ENCODE data around the gene E2F4.

Gene E2F4

GRCh38 chr16:67190448-67191399 is 1.2 kb upstream of the E2F4 start:
- DNase-seq, result no peak

GRCh38 chr16:67191411-67191994 is 452 bp upstream of the E2F4 start:
- DNase-seq, result no peak

DNA sequence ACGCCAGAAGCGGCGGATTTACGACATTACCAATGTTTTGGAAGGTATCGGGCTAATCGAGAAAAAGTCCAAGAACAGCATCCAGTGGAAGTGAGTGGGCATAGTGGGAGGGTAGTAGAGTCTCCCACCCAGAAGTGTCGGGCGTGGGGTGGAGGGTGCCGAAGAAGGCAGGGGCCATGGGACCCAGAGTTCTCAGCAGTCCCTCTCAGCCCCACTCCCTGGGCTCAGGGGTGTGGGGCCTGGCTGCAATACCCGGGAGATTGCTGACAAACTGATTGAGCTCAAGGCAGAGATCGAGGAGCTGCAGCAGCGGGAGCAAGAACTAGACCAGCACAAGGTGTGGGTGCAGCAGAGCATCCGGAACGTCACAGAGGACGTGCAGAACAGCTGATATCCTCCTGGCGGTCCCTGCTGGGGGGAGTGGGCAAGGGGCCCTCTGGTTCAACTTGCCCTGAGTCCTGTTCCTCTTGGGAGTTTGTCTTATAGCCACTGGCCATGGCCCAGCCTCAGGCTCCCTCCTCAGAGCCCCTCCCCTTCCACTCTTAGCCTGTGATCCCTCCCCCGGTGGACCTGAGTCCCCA is 916 bp downstream of the E2F4 start:
- no peak for DNase-seq

DNA sequence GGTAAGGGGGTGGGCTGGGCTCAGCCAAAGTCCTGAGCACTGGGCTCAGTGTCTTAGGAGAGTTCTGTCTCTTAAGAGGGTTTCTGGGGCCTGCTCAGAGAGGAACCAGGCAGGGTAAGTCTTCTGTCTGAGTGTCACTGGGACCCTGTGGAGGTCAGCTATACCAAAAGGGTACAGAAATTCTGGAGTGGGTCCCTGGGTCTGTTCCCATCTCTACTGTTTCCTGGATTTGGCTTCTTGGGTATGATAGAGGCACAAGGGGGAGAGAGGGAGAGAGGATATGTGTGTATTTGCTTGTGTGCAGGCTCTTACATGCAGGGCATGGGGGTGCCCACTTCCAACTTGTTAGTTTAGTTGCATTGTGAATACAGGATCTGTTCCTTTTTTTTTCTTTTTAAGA is 1.6 kb downstream of the E2F4 start:
- no peak for DNase-seq

GRCh38 chr16:67194260-67194659 is 2.3 kb downstream of the E2F4 start:
- DNase-seq, result no peak

- DNase-seq, result no peak
Observed at GRCh38 chr16:67195676-67196075, 3.7 kb downstream of the E2F4 start.

- no peak for DNase-seq
Observed at GRCh38 chr16:67196881-67197280, 4.9 kb downstream of the E2F4 start.

DNA sequence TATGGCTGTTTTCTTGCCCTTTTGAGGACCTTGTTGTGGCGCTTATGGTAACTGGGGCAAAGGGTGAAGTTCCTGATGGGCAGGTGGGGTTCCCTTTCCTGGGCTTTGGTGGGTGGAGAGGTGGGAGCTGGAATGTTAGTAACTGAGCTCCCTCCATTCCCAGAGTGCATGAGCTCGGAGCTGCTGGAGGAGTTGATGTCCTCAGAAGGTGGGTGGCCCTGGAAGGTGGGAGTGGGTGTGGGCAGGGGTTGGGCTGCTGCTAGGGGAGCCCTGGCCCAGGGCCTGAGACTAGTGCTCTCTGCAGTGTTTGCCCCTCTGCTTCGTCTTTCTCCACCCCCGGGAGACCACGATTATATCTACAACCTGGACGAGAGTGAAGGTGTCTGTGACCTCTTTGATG is 5.7 kb downstream of the E2F4 start:
- DNase-seq, result no peak

DNA sequence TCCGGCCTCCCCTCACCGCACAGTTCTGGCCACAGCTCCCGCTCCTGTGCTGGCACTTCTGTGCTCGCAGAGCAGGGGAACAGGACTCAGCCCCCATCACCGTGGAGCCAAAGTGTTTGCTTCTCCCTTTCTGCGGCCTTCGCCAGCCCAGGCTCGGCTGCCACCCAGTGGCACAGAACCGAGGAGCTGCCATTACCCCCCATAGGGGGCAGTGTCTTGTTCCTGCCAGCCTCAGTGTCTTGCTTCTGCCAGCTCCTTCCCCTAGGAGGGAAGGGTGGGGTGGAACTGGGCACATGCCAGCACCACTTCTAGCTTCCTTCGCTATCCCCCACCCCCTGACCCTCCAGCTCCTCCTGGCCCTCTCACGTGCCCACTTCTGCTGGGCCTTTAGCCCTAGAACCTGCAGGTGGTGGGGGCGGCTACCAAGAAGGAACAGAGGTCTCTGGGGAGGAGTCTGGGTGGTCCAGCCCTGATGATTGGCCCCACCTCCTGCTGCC is 6.3 kb downstream of the E2F4 start:
- DNase-seq, result peak; percentile 60 to 81 (median 74)

DNA sequence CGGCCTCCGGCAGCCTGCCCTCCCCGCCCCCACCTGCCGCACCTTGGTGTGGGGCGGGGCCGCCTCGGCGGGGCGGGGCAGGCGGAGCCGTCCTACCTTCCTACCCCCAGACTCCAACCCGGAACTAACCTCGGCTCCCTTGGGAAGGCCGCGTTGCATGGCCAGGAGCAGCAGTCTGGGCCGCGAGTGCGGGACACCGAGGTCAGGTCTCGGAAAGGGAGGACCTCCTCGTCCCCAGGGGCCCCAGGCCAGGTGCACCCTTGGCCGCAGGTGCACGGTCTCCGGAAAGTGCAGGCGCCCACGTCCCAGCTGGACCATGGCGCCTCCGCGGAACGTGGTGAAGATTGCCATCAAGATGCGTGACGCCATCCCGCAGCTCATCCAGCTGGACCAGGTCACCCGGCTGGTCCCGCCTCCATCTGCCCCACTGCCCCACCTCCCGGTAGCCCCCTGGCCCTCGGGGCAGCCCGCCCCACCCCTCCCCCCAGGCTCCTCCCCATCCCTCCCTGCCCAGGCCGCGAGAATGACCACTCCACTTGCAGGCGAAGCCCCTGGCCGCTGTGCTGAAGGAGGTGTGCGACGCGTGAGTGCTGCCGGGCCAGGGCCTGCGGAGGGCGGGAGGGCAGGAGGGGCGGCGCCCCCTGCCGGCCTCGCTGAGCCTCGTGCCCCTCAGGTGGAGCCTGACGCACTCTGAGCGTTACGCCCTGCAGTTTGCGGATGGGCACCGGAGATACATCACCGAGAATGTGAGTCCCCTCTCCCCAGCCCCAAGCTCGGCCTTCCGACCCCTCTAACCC is 7.3 kb downstream of the E2F4 start, which contains the start of gene ELMO3:
Gene ELMO3, plus strand, starts transcription at position 121 of the 797 bp plus-strand sequence. Its CDS starts 196 bp downstream, at position 317.
- peak in 2 of 4 experiments; percentile 17 to 35 for DNase-seq

GRCh38 chr16:67199808-67200198 is 7.8 kb downstream of the E2F4 start:
- no peak for DNase-seq

GRCh38 chr16:67200491-67200890 is 8.5 kb downstream of the E2F4 start:
- DNase-seq, result no peak

DNA sequence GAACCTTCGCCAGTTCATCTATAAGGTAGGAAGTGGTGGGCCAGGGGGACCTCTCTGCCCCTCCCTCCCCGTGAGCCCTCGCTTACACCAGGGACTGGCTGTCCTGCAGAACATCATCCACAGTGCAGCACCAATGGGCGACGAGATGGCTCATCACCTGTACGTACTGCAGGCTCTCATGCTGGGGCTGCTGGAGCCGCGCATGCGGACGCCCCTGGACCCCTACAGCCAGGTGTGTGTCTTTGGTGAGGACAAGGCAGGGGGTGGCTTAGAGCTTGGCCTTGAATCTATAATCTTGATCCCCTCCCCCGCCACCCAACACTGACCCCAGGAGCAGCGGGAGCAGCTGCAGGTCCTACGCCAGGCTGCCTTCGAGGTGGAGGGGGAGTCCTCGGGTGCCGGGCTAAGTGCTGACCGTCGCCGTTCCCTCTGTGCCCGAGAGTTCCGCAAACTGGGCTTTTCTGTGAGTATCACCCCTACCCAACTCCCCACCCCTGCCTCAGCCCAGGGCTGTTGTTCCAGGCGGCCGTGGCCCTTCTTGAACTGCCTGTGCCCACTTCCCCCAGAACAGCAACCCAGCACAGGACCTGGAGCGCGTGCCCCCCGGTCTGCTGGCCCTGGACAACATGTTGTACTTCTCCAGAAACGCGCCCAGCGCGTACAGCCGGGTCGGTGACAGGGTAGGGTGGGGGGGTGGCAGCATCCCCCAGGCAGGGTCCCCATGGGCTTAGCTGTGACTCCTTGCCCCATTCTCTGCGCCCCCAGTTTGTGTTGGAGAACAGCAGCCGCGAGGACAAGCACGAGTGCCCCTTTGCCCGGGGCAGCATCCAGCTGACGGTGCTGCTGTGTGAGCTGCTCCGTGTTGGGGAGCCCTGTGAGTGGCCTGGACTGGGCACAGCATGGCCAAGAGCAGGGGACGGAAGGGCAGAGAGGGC is 9.7 kb downstream of the E2F4 start:
- DNase-seq, result no peak

DNA sequence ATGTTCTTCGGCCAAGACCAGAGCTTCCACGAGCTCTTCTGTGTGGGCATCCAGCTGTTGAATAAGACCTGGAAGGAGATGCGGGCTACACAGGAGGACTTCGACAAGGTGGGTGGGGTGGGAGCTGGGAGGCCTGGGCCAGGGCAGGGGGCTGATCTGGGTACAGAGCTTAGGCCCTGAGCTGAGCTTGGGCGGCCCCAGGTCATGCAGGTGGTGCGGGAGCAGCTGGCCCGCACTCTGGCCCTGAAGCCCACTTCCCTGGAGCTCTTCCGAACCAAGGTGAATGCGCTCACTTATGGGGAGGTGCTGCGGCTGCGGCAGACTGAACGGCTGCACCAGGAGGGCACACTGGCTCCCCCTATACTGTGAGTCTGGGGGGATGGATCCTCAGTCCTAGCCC is 10.5 kb downstream of the E2F4 start:
- no peak for DNase-seq

GRCh38 chr16:67202956-67203493 is 11.1 kb downstream of the E2F4 start:
- no peak for DNase-seq

- no peak for DNase-seq
Observed at GRCh38 chr16:67204076-67204475, 12.1 kb downstream of the E2F4 start.

- no peak for DNase-seq
Observed at GRCh38 chr16:67206129-67206837, 14.3 kb downstream of the E2F4 start.

- DNase-seq, result no peak
Observed at GRCh38 chr16:67206838-67207248, 14.9 kb downstream of the E2F4 start.

DNA sequence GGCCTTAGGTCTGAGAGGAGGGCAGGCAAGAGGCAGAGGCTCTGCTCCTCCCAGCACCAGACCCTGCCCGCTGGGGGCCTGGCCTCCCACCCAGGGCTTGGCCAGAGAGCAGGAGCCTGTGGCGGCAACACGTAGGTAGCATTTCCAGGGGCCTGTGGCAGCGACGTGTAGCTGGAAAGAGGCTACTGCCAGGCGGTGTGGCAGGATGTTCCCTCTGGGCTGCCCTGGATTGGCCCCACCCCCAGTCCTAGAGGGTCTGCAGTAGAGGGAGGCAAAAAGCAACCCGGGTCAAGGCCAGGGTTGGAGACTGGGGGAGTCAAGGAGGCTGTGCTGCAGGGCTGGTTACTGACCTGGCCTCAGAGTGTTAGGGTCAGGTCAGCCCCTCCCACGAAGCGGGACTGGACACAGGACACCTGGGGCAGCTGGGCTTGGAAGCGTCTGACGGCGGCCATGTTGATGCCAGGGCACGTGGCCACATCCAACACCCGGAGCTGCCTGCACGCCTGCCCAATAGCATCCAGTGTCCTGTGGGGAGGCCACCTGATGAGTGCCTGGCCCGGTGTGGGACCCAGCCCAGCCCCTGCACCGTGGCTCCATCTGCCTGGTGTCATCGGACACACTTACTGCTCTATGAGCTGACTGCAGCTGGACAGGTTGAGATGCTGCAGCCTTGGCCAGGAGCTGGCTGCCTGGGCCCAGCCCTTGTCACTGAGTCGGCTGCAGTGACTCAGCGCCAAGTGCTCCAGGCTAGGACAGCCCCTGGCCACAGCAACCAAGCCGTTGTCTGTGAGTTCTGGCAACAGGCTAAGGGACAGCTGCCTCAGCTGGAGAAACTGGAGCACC is 15.5 kb downstream of the E2F4 start:
- no peak for DNase-seq

All from suppressor macrophage (primary cell).